Measurements from ENCODE around the gene RALY. TPM values are rescaled to one million over a fixed set of nuclear protein-coding genes. Genes with fewer than 3 reads are reported as not detected.

The RALY gene
- polyA plus RNA-seq, 1 donor from 2014 or later, result 221 TPM

GRCh38 chr20:34089175-34089479 lies 95.4 kb downstream of the RALY start:
- Histone ChIP-seq H3K79me2 (replicated peaks; ENCODE audit: insufficient read depth, low read length) (no peaks in the 10 kb centered on the region), H3K4me2 (ENCODE audit: low read length) (no peak overlapping the region), H2AFZ (ENCODE audit: low read depth, low read length) (no peak overlapping the region), H3K27ac (ENCODE audit: low read length) (no peak overlapping the region), H3F3A (ENCODE audit: insufficient read depth, low read length, poor library complexity, severe bottlenecking) (no peaks in the 10 kb centered on the region), H3K27me3 (ENCODE audit: insufficient read depth, low read depth, low read length) (no peaks in the 10 kb centered on the region), H3K4me3 (ENCODE audit: low read length) (no peak overlapping the region), H3K9me2 (ENCODE audit: insufficient read depth, low read length) (no peaks in the 10 kb centered on the region), H3K36me3 (ENCODE audit: insufficient read depth, low read length) (no peaks in the 10 kb centered on the region), H3K9ac (ENCODE audit: low read length) (no peak overlapping the region), H3K9me3 (ENCODE audit: low read length) (no peaks in the 10 kb centered on the region), H4K20me1 (ENCODE audit: insufficient read depth) (no peaks in the 10 kb centered on the region)
- TF ChIP-seq CTCF (IDR thresholded peaks at IDR 0.05; ENCODE audit: poor library complexity, severe bottlenecking) (no peak), SMC3 (conservative IDR thresholded peaks at IDR 0.05; ENCODE audit: poor library complexity) (no peak), REST (IDR thresholded peaks at IDR 0.05; ENCODE audit: borderline replicate concordance) (no peak), MXI1 (conservative IDR thresholded peaks at IDR 0.05; ENCODE audit: poor library complexity, severe bottlenecking) (no peak), RAD21 (conservative IDR thresholded peaks at IDR 0.05) (no peak), EZH2 (IDR thresholded peaks at IDR 0.05; ENCODE audit: borderline replicate concordance, insufficient read depth, low read length, poor library complexity, severe bottlenecking) (no peak)

DNA sequence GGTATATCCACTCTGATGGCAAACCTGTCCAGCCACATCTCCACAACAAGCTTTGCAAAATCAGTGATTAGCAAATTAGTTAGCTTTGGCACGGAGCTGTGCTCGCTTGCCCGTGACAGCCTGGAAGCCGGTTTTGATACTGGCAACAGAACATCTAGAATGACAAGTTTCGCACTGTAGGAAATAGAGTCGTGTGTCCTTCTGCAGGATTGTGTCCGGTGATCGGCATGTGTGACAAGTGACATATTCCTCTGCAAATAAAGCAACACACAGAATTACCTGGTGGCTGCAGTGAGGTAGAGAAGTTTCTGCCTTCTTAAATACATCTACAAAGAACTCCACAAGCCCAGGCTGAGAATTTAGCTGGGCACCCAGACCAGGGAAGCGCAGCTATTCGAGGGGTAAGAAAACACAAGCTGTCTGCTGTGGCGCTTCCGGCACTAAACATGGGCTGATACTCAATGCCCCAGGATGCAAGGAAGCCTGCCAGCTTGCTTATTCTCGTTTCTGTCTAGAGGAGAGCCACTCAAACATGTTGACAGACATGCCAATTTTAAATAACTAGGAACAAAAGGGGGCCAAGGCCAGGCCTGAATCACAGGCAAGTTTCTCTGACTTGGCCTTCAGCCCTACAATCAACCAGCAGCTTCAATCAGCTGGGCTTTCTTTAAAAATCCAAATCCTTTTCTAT lies 96.1 kb downstream of the RALY start:
- no peak overlapping the region for H2AFZ ChIP-seq (ENCODE audit: low read depth, low read length)
- H3F3A ChIP-seq (ENCODE audit: insufficient read depth, low read length, poor library complexity, severe bottlenecking), result no peaks in the 10 kb centered on the region
- H3K27me3 ChIP-seq (ENCODE audit: insufficient read depth, low read depth, low read length), result no peaks in the 10 kb centered on the region
- no peak for TF ChIP-seq EP300 (conservative IDR thresholded peaks at IDR 0.05; ENCODE audit: poor library complexity, severe bottlenecking)
- TF ChIP-seq EZH2 (IDR thresholded peaks at IDR 0.05; ENCODE audit: borderline replicate concordance, insufficient read depth, low read length, poor library complexity, severe bottlenecking), result no peak
- no peak for TF ChIP-seq TAF1 (IDR thresholded peaks at IDR 0.05; ENCODE audit: low read depth)
- H3K9ac ChIP-seq (ENCODE audit: low read length), result no peak overlapping the region
- no peaks in the 10 kb centered on the region for H3K9me2 ChIP-seq (ENCODE audit: insufficient read depth, low read length)
- H3K9me3 ChIP-seq (ENCODE audit: low read length), result no peaks in the 10 kb centered on the region
- H3K36me3 ChIP-seq (ENCODE audit: insufficient read depth, low read length), result no peaks in the 10 kb centered on the region
- no peak overlapping the region for H3K27ac ChIP-seq (ENCODE audit: low read length)
- H3K4me3 ChIP-seq (ENCODE audit: low read length), result no peak overlapping the region
- no peaks in the 10 kb centered on the region for H4K20me1 ChIP-seq (ENCODE audit: insufficient read depth)
- H3K4me2 ChIP-seq (ENCODE audit: low read length), result no peak overlapping the region
- H3K79me2 ChIP-seq (replicated peaks; ENCODE audit: insufficient read depth, low read length), result no peaks in the 10 kb centered on the region

GRCh38 chr20:34090645-34091044 lies 96.9 kb downstream of the RALY start:
- H3F3A ChIP-seq (ENCODE audit: insufficient read depth, low read length, poor library complexity, severe bottlenecking), result no peaks in the 10 kb centered on the region
- no peak overlapping the region for H3K4me2 ChIP-seq (ENCODE audit: low read length)
- no peak overlapping the region for H3K27ac ChIP-seq (ENCODE audit: low read length)
- H3K9me3 ChIP-seq (ENCODE audit: low read length), result no peaks in the 10 kb centered on the region
- no peaks in the 10 kb centered on the region for H3K9me2 ChIP-seq (ENCODE audit: insufficient read depth, low read length)
- H3K79me2 ChIP-seq (replicated peaks; ENCODE audit: insufficient read depth, low read length), result no peaks in the 10 kb centered on the region
- no peak overlapping the region for H3K4me3 ChIP-seq (ENCODE audit: low read length)
- no peak overlapping the region for H3K9ac ChIP-seq (ENCODE audit: low read length)
- H3K36me3 ChIP-seq (ENCODE audit: insufficient read depth, low read length), result no peaks in the 10 kb centered on the region
- H2AFZ ChIP-seq (ENCODE audit: low read depth, low read length), result no peak overlapping the region
- H3K27me3 ChIP-seq (ENCODE audit: insufficient read depth, low read depth, low read length), result no peaks in the 10 kb centered on the region
- no peak for TF ChIP-seq REST (IDR thresholded peaks at IDR 0.05; ENCODE audit: borderline replicate concordance)
- TF ChIP-seq TAF1 (IDR thresholded peaks at IDR 0.05; ENCODE audit: low read depth), result no peak
- no peak for TF ChIP-seq POLR2AphosphoS5 (IDR thresholded peaks at IDR 0.05)
- TF ChIP-seq MXI1 (conservative IDR thresholded peaks at IDR 0.05; ENCODE audit: poor library complexity, severe bottlenecking), result no peak
- H4K20me1 ChIP-seq (ENCODE audit: insufficient read depth), result no peaks in the 10 kb centered on the region
